T-cell (primary cell): ENCODE results near the gene RAB40B. TPM values are rescaled to one million over a fixed set of nuclear protein-coding genes. Genes with fewer than 3 reads are reported as not detected.

Experiments used
- ATAC-seq, 4 experiments: fragments of 200-7000 bp in 3 of 4; fragments of 150-1000 bp in 1 of 4; cut with Tn5 transposase; replicated peaks in 1 of 4; 1 replicate in 3 of 4; 2 replicates in 1 of 4; pipeline ENCODE4 v1.10.0; 2021; ENCODE audit warnings: moderate library complexity in 3 of 4, mild to moderate bottlenecking in 2 of 4, moderate number of reproducible peaks in 1 of 4
- CTCF ChIA-PET, 2 donors: fragments of 300-600 bp; sonication (Branson Sonifier 250); formaldehyde crosslinking; loops; one replicate each; lab custom pipeline; 2022; ENCODE audit warnings: antibody characterized with exemption in 2 of 2; lab: Charles Lee
- POLR2A ChIA-PET, 2 donors: fragments of 300-600 bp; sonication (Branson Sonifier 250); formaldehyde crosslinking; loops; one replicate each; lab custom pipeline; 2022; ENCODE audit warnings: antibody characterized with exemption in 2 of 2; lab: Charles Lee
- DNase-seq, 35 experiments: peaks; one replicate each; pipeline versions ENCODE4 v3.0.0 to v3.0.0-alpha.2; 2013 to 2023
- H3K27ac ChIP-seq: one replicate; pipeline ENCODE4 v1.5.1; 2013; ENCODE audit warnings: low read length
- H3K27me3 ChIP-seq, 2 experiments: replicated peaks in 1 of 2; 1 replicate in 1 of 2; 2 replicates in 1 of 2; pipeline versions ENCODE4 v1.6.1 to v1.7.0; 2013; ENCODE audit warnings: low read length in 1 of 2, mixed read lengths in 1 of 2; ENCODE audit not compliant: control insufficient read depth in 2 of 2, insufficient read depth in 2 of 2; ENCODE audit errors: extremely low read depth in 1 of 2
- H3K36me3 ChIP-seq, 2 donors: 1 replicate in 1 of 2; 2 replicates in 1 of 2; pipeline versions ENCODE4 v1.6.1 to v1.7.0; 2013; ENCODE audit warnings: low read length in 1 of 2; ENCODE audit not compliant: control insufficient read depth in 2 of 2, insufficient read depth in 1 of 2; ENCODE audit errors: extremely low read depth in 1 of 2
- H3K4me1 ChIP-seq, 2 experiments: 1 replicate in 1 of 2; 2 replicates in 1 of 2; pipeline versions ENCODE4 v1.6.1 to v1.7.0; 2013; ENCODE audit warnings: low read length in 2 of 2, mixed read lengths in 1 of 2; ENCODE audit not compliant: insufficient read depth in 2 of 2, control insufficient read depth in 1 of 2; ENCODE audit errors: extremely low read depth in 1 of 2
- H3K4me3 ChIP-seq, 2 donors: 1 replicate in 1 of 2; 2 replicates in 1 of 2; pipeline versions ENCODE4 v1.5.1 to v1.7.0; 2013; ENCODE audit warnings: mild to moderate bottlenecking in 2 of 2, low read length in 1 of 2, moderate library complexity in 1 of 2; ENCODE audit not compliant: control insufficient read depth in 1 of 2; ENCODE audit errors: extremely low read depth in 1 of 2
- H3K9me3 ChIP-seq: 2 replicates; pipeline ENCODE4 v1.7.0; 2013
- H3K27ac Mint-ChIP-seq, 2 donors: one replicate each; pipeline ENCODE4 v1.8.0; 2020 to 2021; ENCODE audit warnings: mild to moderate bottlenecking in 2 of 2, mixed read lengths in 2 of 2
- H3K27me3 Mint-ChIP-seq, 2 donors: one replicate each; pipeline ENCODE4 v1.8.0; 2021 to 2022; ENCODE audit warnings: mixed read lengths in 2 of 2
- H3K36me3 Mint-ChIP-seq: one replicate; pipeline ENCODE4 v1.8.0; 2021; ENCODE audit warnings: mixed read lengths
- H3K4me1 Mint-ChIP-seq, 3 donors: one replicate each; pipeline ENCODE4 v1.8.0; 2020 to 2022; ENCODE audit warnings: mixed read lengths in 3 of 3, mild to moderate bottlenecking in 1 of 3
- H3K4me3 Mint-ChIP-seq, 3 donors: one replicate each; pipeline ENCODE4 v1.8.0; 2020 to 2022; ENCODE audit warnings: mild to moderate bottlenecking in 3 of 3, mixed read lengths in 3 of 3, moderate library complexity in 3 of 3
- H3K9me3 Mint-ChIP-seq, 3 donors: one replicate each; pipeline ENCODE4 v1.8.0; 2020 to 2022; ENCODE audit warnings: mixed read lengths in 3 of 3
- WGBS: methylation state at CpG from one replicate; pipeline ENCODE4 v1.1.5; 2013; ENCODE audit warnings: missing lambda C conversion rate; ENCODE audit not compliant: insufficient coverage; 5-methylcytosine and 5-hydroxymethylcytosine counted together
- total RNA-seq, 35 experiments: library from RNA in 6 of 35; stranded (reverse) in 6 of 35; fragments of 120-200 nt in 1 of 35; gene quantifications; one replicate each; pipeline versions ENCODE4 v1.2.1 to v1.2.4 and lab custom pipeline; 2013 to 2026

The RAB40B gene
- total RNA-seq, 5 donors from 2014 or later (not counting 1 experiment from before 2014, with no cell fraction given): 4.4 to 8.7 (median 7.1) TPM

DNA sequence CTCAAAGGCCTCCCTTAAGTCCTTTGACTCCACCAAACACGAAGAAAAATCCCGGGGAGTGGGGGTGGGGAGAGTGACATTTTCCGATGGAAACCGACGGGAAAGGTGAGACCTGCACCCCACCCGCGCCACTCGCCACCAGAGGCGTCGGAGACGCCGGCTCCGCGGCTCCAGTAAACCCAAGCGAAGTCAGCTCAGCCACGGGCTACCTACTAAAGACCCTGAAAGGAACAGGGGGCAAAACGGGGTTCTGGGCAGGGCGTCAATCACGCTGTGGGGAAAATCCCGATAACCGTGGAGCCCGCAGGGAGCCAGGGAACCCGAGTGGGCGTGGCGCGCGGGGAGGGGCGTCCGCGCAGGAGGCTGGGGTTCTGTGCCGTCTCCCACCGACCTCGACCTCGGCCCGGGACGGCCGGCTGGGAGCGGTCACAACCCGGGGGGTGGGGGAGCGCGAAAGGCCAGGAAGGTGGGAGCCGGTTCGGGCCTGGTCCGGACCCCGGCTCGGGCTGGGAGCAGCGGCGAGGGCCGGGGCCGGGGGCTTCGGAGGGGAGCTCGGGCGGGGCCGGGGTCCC lies 50.8 kb downstream of the RAB40B start:
- H3K4me3 Mint-ChIP-seq: peak overlapping the region; percentile 80 to 84 (median 82)
- peak; percentile 9 to 53 (median 23) for ATAC-seq
- WGBS: under 1% methylated on average over 49 of the region's 54 CpGs
- H3K9me3 Mint-ChIP-seq: no peaks in the 10 kb centered on the region
- POLR2A ChIA-PET: no interaction called here
- peaks cover 7% of the 10 kb centered on the region for H3K36me3 Mint-ChIP-seq
- peaks cover 9 to 19% of the 10 kb centered on the region in 2 donors for H3K36me3 ChIP-seq
- H3K27ac ChIP-seq: peak overlapping the region; percentile 81
- H3K27me3 ChIP-seq: no peaks in the 10 kb centered on the region
- peaks cover 2 to 30% of the 10 kb centered on the region in 2 experiments for H3K4me1 ChIP-seq
- peaks cover 34 to 40% (median 38%) of the 10 kb centered on the region in 3 donors for H3K4me1 Mint-ChIP-seq
- H3K27me3 Mint-ChIP-seq: no peaks in the 10 kb centered on the region
- H3K27ac Mint-ChIP-seq: peak overlapping the region; percentile 28 to 66
- DNase-seq: peak in 30 of 35 experiments; percentile 4 to 74 (median 28)
- H3K4me3 ChIP-seq: peak overlapping the region; percentile 69 to 79
- CTCF ChIA-PET: no interaction called here
- no peaks in the 10 kb centered on the region for H3K9me3 ChIP-seq

DNA sequence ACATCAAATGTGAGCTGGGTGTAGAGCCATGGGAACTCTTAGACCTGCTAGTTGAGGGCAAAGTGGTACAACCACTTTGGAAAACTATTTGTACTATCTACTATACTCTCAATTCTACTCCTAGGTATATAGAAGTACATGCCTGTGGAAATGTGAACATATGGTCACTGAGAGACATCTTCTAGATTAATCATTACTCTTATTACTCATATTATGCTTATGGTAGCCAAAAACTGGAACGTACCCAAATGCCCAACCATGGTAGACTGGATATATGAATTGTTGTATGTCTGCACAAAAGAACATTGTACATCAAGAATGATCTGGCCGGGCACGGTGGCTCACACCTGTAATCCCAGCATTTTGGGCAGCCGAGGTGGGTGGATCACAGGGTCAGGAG lies 53.0 kb downstream of the RAB40B start:
- POLR2A ChIA-PET: interaction anchor here in 1 of 2 donors (0.7 kb wide), 1 partner anchor 141 kb away, joined by 6 read pairs; no protein-coding TSS in a partner anchor
- Mint-ChIP-seq H3K27ac (no peak overlapping the region), H3K36me3 (peaks cover 14% of the 10 kb centered on the region), H3K9me3 (no peaks in the 10 kb centered on the region), H3K27me3 (no peaks in the 10 kb centered on the region), H3K4me3 (peak overlapping the region; percentile 80 to 84 (median 82)), H3K4me1 (peaks cover 40 to 49% (median 40%) of the 10 kb centered on the region in 3 donors)
- Histone ChIP-seq H3K9me3 (no peaks in the 10 kb centered on the region), H3K27me3 (no peaks in the 10 kb centered on the region), H3K36me3 (peaks cover 13 to 40% of the 10 kb centered on the region in 2 donors), H3K4me1 (peaks cover 2 to 30% of the 10 kb centered on the region in 2 experiments), H3K27ac (no peak overlapping the region), H3K4me3 (no peak overlapping the region)
- CTCF ChIA-PET: no interaction called here
- ATAC-seq (no peak), DNase-seq (no peak)
- WGBS: no CpG with 5 or more reads among the region's 4 CpGs

DNA sequence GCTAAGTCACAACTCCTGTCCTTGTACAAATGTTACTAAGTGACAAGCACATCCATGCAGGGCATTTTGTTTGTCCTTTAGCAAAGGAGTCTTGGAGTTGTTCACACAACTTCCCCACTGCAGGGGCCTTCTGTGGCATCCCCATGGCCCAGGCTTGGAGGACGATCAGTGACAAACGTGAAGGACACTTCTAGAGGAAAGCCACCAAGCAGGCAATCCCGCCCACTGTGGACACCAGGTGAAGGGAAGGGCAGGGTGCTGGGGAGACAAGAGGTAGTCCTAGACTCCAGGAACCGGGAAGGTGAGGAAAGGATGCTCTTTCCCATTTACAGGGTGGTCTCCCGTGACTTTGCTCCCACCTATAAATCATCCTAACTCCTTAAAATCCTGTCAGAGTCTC lies 54.4 kb downstream of the RAB40B start:
- H3K27me3 ChIP-seq: no peaks in the 10 kb centered on the region
- no peaks in the 10 kb centered on the region for H3K9me3 ChIP-seq
- WGBS: 100% methylated on average over 1 of the region's 5 CpGs
- CTCF ChIA-PET: interaction anchor here in 1 of 2 donors (0.8 kb wide), 1 partner anchor 49 kb away, joined by 4 read pairs; no protein-coding TSS in a partner anchor
- H3K36me3 ChIP-seq: peaks cover 16 to 47% of the 10 kb centered on the region in 2 donors
- H3K4me1 ChIP-seq: peaks cover 2 to 35% of the 10 kb centered on the region in 2 experiments
- POLR2A ChIA-PET: no interaction called here
- H3K9me3 Mint-ChIP-seq: no peaks in the 10 kb centered on the region
- H3K36me3 Mint-ChIP-seq: peaks cover 24% of the 10 kb centered on the region
- H3K27ac ChIP-seq: no peak overlapping the region
- no peak overlapping the region for H3K4me3 Mint-ChIP-seq
- DNase-seq (no peak), ATAC-seq (no peak)
- H3K27me3 Mint-ChIP-seq: no peaks in the 10 kb centered on the region
- no peak overlapping the region for H3K4me3 ChIP-seq
- H3K4me1 Mint-ChIP-seq: peaks cover 38 to 57% (median 50%) of the 10 kb centered on the region in 3 donors
- no peak overlapping the region for H3K27ac Mint-ChIP-seq

DNA sequence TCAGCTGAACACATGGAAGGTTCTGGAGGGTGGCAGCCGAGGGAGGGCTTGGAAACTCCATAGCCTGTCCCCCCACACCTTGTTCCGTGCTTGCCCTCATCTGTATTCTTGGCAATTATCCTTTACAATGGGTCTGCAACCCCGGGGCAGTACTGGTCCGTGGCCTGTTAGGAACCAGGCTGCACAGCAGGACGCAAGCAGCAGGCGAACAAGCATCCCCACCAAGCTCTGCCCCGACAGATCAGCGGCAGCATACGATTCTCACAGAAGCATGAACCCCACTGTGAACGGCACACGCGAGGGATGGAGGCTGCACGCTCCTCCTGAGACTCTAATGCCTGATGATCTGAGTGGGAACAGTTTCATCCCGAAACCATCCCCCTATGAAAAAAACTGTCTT lies 56.5 kb downstream of the RAB40B start:
- Mint-ChIP-seq H3K27me3 (no peaks in the 10 kb centered on the region), H3K9me3 (no peaks in the 10 kb centered on the region), H3K27ac (no peak overlapping the region), H3K4me1 (peaks cover 50 to 63% (median 56%) of the 10 kb centered on the region in 3 donors), H3K36me3 (peaks cover 34% of the 10 kb centered on the region), H3K4me3 (no peak overlapping the region)
- DNase-seq: no peak
- H3K9me3 ChIP-seq: no peaks in the 10 kb centered on the region
- POLR2A ChIA-PET: no interaction called here
- no peak overlapping the region for H3K4me3 ChIP-seq
- H3K27ac ChIP-seq: no peak overlapping the region
- CTCF ChIA-PET: no interaction called here
- no peak for ATAC-seq
- peaks cover 0 to 23% of the 10 kb centered on the region in 2 experiments for H3K4me1 ChIP-seq
- WGBS: over 99% methylated on average over 12 of the region's 14 CpGs
- peaks cover 19 to 61% of the 10 kb centered on the region in 2 donors for H3K36me3 ChIP-seq
- H3K27me3 ChIP-seq: no peaks in the 10 kb centered on the region

DNA sequence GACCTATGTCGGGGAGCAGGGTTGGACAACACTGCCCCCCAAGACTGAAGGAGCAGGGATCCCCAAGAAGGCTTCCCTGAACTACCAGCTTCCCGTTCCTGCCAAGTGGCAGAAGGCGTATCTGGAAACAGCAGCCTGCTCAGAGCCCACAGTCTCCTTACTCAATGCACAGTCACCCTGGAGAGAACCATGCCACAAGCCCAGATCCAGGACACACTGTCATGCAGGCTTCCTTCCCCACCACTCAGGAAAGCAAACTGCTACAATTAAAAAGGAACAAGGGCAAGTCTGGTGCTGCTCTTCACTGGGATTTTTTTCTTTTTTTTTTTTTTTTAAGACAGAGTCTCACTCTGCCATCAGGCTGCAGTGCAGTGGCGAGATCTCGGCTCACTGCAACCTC lies 58.5 kb downstream of the RAB40B start:
- POLR2A ChIA-PET: no interaction called here
- no peaks in the 10 kb centered on the region for H3K27me3 Mint-ChIP-seq
- CTCF ChIA-PET: no interaction called here
- ATAC-seq (no peak), DNase-seq (no peak)
- H3K9me3 Mint-ChIP-seq: no peaks in the 10 kb centered on the region
- H3K4me1 Mint-ChIP-seq: peaks cover 37 to 54% (median 46%) of the 10 kb centered on the region in 3 donors
- Histone ChIP-seq H3K4me1 (peaks cover 0 to 14% of the 10 kb centered on the region in 2 experiments), H3K4me3 (no peak overlapping the region), H3K36me3 (peaks cover 19 to 63% of the 10 kb centered on the region in 2 donors), H3K9me3 (no peaks in the 10 kb centered on the region), H3K27ac (no peak overlapping the region), H3K27me3 (no peaks in the 10 kb centered on the region)
- H3K4me3 Mint-ChIP-seq: no peak overlapping the region
- peaks cover 43% of the 10 kb centered on the region for H3K36me3 Mint-ChIP-seq
- 96% methylated on average over 5 of the region's 5 CpGs for WGBS
- H3K27ac Mint-ChIP-seq: no peak overlapping the region

DNA sequence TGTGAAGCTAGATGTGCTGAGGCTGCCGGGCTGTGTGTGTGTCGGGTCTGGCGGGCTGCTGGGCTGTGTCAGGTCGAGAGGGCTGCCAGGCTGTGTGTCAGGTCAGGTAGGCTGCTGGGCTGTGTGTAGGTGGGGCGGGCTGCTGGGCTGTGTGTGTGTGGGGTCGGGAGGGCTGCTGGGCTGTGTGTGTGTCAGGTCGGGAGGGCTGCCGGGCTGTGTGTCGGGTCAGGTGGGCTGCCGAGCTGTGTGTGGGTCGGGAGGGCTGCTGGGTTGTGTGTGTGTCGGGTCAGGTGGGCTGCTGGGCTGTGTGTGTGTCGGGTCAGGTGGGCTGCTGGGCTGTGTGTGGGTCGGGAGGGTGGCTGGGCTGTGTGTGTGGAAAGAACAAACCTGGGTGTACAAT lies 58.9 kb downstream of the RAB40B start:
- Mint-ChIP-seq H3K27ac (no peak overlapping the region), H3K9me3 (no peaks in the 10 kb centered on the region), H3K4me3 (no peak overlapping the region), H3K36me3 (peaks cover 46% of the 10 kb centered on the region), H3K27me3 (no peaks in the 10 kb centered on the region), H3K4me1 (peaks cover 37 to 56% (median 46%) of the 10 kb centered on the region in 3 donors)
- no peak for ATAC-seq
- H3K27ac ChIP-seq: no peak overlapping the region
- POLR2A ChIA-PET: interaction anchor here in 1 of 2 donors (0.6 kb wide), 1 partner anchor 256 kb away, joined by 5 read pairs; no protein-coding TSS in a partner anchor
- H3K4me1 ChIP-seq: peaks cover 0 to 11% of the 10 kb centered on the region in 2 experiments
- 90% methylated on average over 13 of the region's 14 CpGs for WGBS
- no peak for DNase-seq
- H3K27me3 ChIP-seq: no peaks in the 10 kb centered on the region
- H3K9me3 ChIP-seq: no peaks in the 10 kb centered on the region
- H3K36me3 ChIP-seq: peaks cover 19 to 62% of the 10 kb centered on the region in 2 donors
- H3K4me3 ChIP-seq: no peak overlapping the region
- CTCF ChIA-PET: no interaction called here
